ENCODE data around the gene ETV1. TPM values are rescaled to one million over a fixed set of nuclear protein-coding genes. Genes with fewer than 3 reads are reported as not detected.

Gene ETV1
- total RNA-seq, 4 donors from 2014 or later = 0.41 to 2.0 (median 0.83) TPM

DNA sequence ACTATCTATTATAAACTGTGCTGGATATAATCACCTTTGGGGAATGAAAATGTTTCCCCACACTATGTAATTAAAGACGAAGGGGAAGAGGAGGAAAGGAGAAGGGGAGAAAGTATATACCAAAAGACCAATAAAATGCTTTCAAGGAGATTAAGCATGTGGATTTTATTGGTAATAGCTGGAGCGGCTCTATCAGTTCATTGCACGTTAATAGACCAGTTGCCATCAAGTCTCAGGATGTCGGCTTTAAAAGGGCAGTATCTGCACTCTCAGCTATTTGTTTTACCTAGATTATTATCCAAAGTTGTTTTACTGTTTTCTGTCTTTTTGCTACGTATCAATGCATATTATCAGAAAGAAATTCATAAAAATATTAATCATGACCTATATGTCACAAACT lies 9.0 kb downstream of the ETV1 start:
- Histone ChIP-seq H3K4me1 (no peaks in the 10 kb centered on the region), H3K27me3 (peaks cover 0 to 4% (median 0%) of the 10 kb centered on the region in 3 donors), H3K27ac (no peak overlapping the region), H3K9me3 (no peaks in the 10 kb centered on the region), H3K36me3 (no peaks in the 10 kb centered on the region), H3K4me3 (no peak overlapping the region)
- intact Hi-C loops (cut with DNase I; ENCODE audit: low total_unique reads) (no loop called here), in situ Hi-C loops (cut with MboI; ENCODE audit: low sequenced_read_pairs in 4 of 4) (no loop called here)
- no peak for DNase-seq
- TF ChIP-seq POLR2A (IDR thresholded peaks at IDR 0.05) (no peak), CTCF (IDR thresholded peaks at IDR 0.05 in 4 of 5, conservative IDR thresholded peaks at IDR 0.05 in 1 of 5) (no peak)
- ATAC-seq = no peak

- in situ Hi-C loops (cut with MboI; ENCODE audit: low sequenced_read_pairs in 4 of 4) = no loop called here
- TF ChIP-seq POLR2A (IDR thresholded peaks at IDR 0.05) (no peak), CTCF (IDR thresholded peaks at IDR 0.05 in 4 of 5, conservative IDR thresholded peaks at IDR 0.05 in 1 of 5) (no peak)
- no peak overlapping the region for H3K27ac ChIP-seq
- peaks cover 0 to 4% (median 0%) of the 10 kb centered on the region in 3 donors for H3K27me3 ChIP-seq
- no peak overlapping the region for H3K4me3 ChIP-seq
- ATAC-seq (no peak), DNase-seq (no peak)
- no peaks in the 10 kb centered on the region for H3K4me1 ChIP-seq
- no peaks in the 10 kb centered on the region for H3K36me3 ChIP-seq
- intact Hi-C loops (cut with DNase I; ENCODE audit: low total_unique reads) = no loop called here
- no peaks in the 10 kb centered on the region for H3K9me3 ChIP-seq
Observed at GRCh38 chr7:13979671-13980435, 9.6 kb downstream of the ETV1 start.

GRCh38 chr7:13976594-13976993 lies 12.9 kb downstream of the ETV1 start:
- intact Hi-C loops (cut with DNase I; ENCODE audit: low total_unique reads) = no loop called here
- in situ Hi-C loops (cut with MboI; ENCODE audit: low sequenced_read_pairs in 4 of 4) = no loop called here
- Histone ChIP-seq H3K4me3 (no peak overlapping the region), H3K27me3 (no peaks in the 10 kb centered on the region), H3K9me3 (no peaks in the 10 kb centered on the region), H3K4me1 (no peaks in the 10 kb centered on the region), H3K36me3 (no peaks in the 10 kb centered on the region), H3K27ac (no peak overlapping the region)
- TF ChIP-seq CTCF (IDR thresholded peaks at IDR 0.05 in 4 of 5, conservative IDR thresholded peaks at IDR 0.05 in 1 of 5) (no peak), POLR2A (IDR thresholded peaks at IDR 0.05) (no peak)
- ATAC-seq (no peak), DNase-seq (no peak)

DNA sequence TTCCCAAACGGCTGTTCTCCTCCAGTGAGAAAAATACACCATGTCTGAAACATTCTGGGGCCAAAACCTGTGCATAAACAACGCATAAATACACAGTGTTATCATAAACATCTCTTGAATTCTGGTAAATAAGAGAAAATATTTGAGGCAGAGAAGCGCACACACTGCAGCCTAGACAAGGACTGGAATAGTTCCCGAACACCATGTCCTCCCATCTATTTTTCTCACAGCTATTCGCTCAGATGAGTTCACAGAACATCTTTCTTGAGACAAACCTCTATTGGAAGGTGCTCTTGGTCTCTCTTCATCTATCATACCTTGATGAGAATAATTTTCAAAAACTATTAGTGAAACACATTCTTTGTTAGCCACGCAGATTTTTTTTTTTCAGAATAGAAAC lies 24.4 kb downstream of the ETV1 start:
- in situ Hi-C loops (cut with MboI; ENCODE audit: low sequenced_read_pairs in 4 of 4) (no loop called here), intact Hi-C loops (cut with DNase I; ENCODE audit: low total_unique reads) (no loop called here)
- ATAC-seq (no peak), DNase-seq (no peak)
- H3K9me3 ChIP-seq = no peaks in the 10 kb centered on the region
- no peak overlapping the region for H3K4me3 ChIP-seq
- H3K36me3 ChIP-seq = no peaks in the 10 kb centered on the region
- no peak for TF ChIP-seq CTCF (IDR thresholded peaks at IDR 0.05 in 4 of 5, conservative IDR thresholded peaks at IDR 0.05 in 1 of 5)
- TF ChIP-seq POLR2A (IDR thresholded peaks at IDR 0.05) = no peak
- no peaks in the 10 kb centered on the region for H3K4me1 ChIP-seq
- H3K27me3 ChIP-seq = no peaks in the 10 kb centered on the region
- H3K27ac ChIP-seq = no peak overlapping the region

GRCh38 chr7:13963925-13964324 lies 25.5 kb downstream of the ETV1 start:
- H3K4me3 ChIP-seq = no peak overlapping the region
- H3K4me1 ChIP-seq = no peaks in the 10 kb centered on the region
- intact Hi-C loops (cut with DNase I; ENCODE audit: low total_unique reads) = no loop called here
- no peak for TF ChIP-seq CTCF (IDR thresholded peaks at IDR 0.05 in 4 of 5, conservative IDR thresholded peaks at IDR 0.05 in 1 of 5)
- no peak for TF ChIP-seq POLR2A (IDR thresholded peaks at IDR 0.05)
- DNase-seq (no peak), ATAC-seq (no peak)
- no peaks in the 10 kb centered on the region for H3K36me3 ChIP-seq
- no peaks in the 10 kb centered on the region for H3K27me3 ChIP-seq
- no peaks in the 10 kb centered on the region for H3K9me3 ChIP-seq
- no peak overlapping the region for H3K27ac ChIP-seq
- in situ Hi-C loops (cut with MboI; ENCODE audit: low sequenced_read_pairs in 4 of 4) = no loop called here

Data from gastrocnemius medialis (tissue), 4 donors.